OCI-LY7 (cell line): ENCODE data around the gene LRRFIP1. TPM values are rescaled to one million over a fixed set of nuclear protein-coding genes. Genes with fewer than 3 reads are reported as not detected.

Experiments used
- BruUV-seq: library from RNA; stranded (reverse); fragments of 400-500 nt; replicated peaks from 2 replicates; lab custom pipeline; 2021; lab: Mats Ljungman, UMichigan
- CTCF ChIA-PET: fragments of 300-600 bp; sonication (Branson Sonifier 250); formaldehyde crosslinking; loops from one replicate; lab custom pipeline; 2022; ENCODE audit warnings: antibody characterized with exemption; ENCODE audit not compliant: unreplicated experiment; lab: Charles Lee
- POLR2A ChIA-PET: fragments of 300-600 bp; sonication (Branson Sonifier 250); formaldehyde crosslinking; loops from one replicate; lab custom pipeline; 2022; ENCODE audit warnings: antibody characterized with exemption; lab: Charles Lee
- DNase-seq: peaks from one replicate; pipeline ENCODE4 v3.0.0-alpha.2; 2015; ENCODE audit warnings: low spot score
- H2AFZ ChIP-seq: fragments of 200-600 bp; sonication (generic), shearing (Covaris generic); 2 replicates; pipeline ENCODE4 v1.6.1; 2014; ENCODE audit warnings: mild to moderate bottlenecking, antibody characterized with exemption, low read length, moderate library complexity
- H3K27ac ChIP-seq: fragments of 200-600 bp; sonication (generic); 2 replicates; pipeline ENCODE4 v1.5.1; 2014; ENCODE audit warnings: mixed run types, low read depth, mild to moderate bottlenecking, moderate library complexity, low read length, inconsistent platforms; ENCODE audit not compliant: poor library complexity, severe bottlenecking
- H3K36me3 ChIP-seq: fragments of 200-600 bp; sonication (generic); 2 replicates; pipeline ENCODE4 v1.6.1; 2014; ENCODE audit warnings: mild to moderate bottlenecking, antibody characterized with exemption, low read length, moderate library complexity, mixed read lengths; ENCODE audit not compliant: insufficient read depth
- H3K4me1 ChIP-seq: fragments of 200-600 bp; sonication (generic); 2 replicates; pipeline ENCODE4 v1.5.1; 2014; ENCODE audit warnings: mild to moderate bottlenecking, low read length; ENCODE audit not compliant: insufficient read depth, poor library complexity, severe bottlenecking
- H3K4me2 ChIP-seq: fragments of 200-600 bp; sonication (generic); 2 replicates; pipeline ENCODE4 v1.6.1; 2014; ENCODE audit warnings: mild to moderate bottlenecking, low read length
- H3K4me3 ChIP-seq: fragments of 200-600 bp; sonication (generic); 2 replicates; pipeline ENCODE4 v1.5.1; 2014; ENCODE audit warnings: mild to moderate bottlenecking, low read depth, low read length; ENCODE audit not compliant: poor library complexity, severe bottlenecking
- H3K79me2 ChIP-seq: fragments of 200-600 bp; sonication (generic); 2 replicates; pipeline ENCODE4 v1.6.1; 2016; ENCODE audit warnings: low read depth, mild to moderate bottlenecking, low read length, moderate library complexity, mixed read lengths; ENCODE audit not compliant: insufficient read depth
- H3K9me2 ChIP-seq: fragments of 200-600 bp; sonication (generic); 2 replicates; pipeline ENCODE4 v1.6.1; 2016; ENCODE audit warnings: mild to moderate bottlenecking, low read length, mixed read lengths; ENCODE audit not compliant: insufficient read depth
- H3K9me3 ChIP-seq: fragments of 200-600 bp; sonication (generic); 2 replicates; pipeline ENCODE4 v1.6.1; 2014; ENCODE audit warnings: mild to moderate bottlenecking, mixed run types, low read length, mixed read lengths
- H4K20me1 ChIP-seq: fragments of 200-600 bp; sonication (generic); 2 replicates; pipeline ENCODE4 v1.6.1; 2014; ENCODE audit warnings: mild to moderate bottlenecking, antibody characterized with exemption, low read length, moderate library complexity, mixed read lengths; ENCODE audit not compliant: insufficient read depth
- EZH2phosphoT487 ChIP-seq: fragments of 200-600 bp; sonication (generic); IDR thresholded peaks from 2 replicates; pipeline ENCODE4 v1.6.1; 2018; ENCODE audit warnings: low read depth, borderline replicate concordance, mild to moderate bottlenecking, mixed run types, antibody characterized with exemption, low read length, moderate library complexity, mixed read lengths
- intact Hi-C: fragments of 100-400 bp; cut with micrococcal nuclease; formaldehyde crosslinking; loops from one replicate; pipeline ENCODE4 v1.10.0; 2022; ENCODE audit not compliant: unreplicated experiment
- total RNA-seq, 2 experiments: library from RNA; depleted of rRNA in 1 of 2; stranded (reverse); fragments of >200 nt in 1 of 2; shearing (Covaris generic) in 1 of 2; gene quantifications; 2 replicates each; pipeline ENCODE4 v1.2.3, GENCODE V29; 2014 to 2022
- TF ChIP-seq, protein P1 (sequence below): fragments of 200-600 bp; sonication (generic); conservative IDR thresholded peaks from 2 replicates; pipeline ENCODE4 v1.5.1; 2014; ENCODE audit warnings: mild to moderate bottlenecking, antibody characterized with exemption, low read length, moderate library complexity, mixed read lengths

The LRRFIP1 gene
- total RNA-seq, 2 experiments from 2014 or later: 95.7 to 216 TPM

DNA sequence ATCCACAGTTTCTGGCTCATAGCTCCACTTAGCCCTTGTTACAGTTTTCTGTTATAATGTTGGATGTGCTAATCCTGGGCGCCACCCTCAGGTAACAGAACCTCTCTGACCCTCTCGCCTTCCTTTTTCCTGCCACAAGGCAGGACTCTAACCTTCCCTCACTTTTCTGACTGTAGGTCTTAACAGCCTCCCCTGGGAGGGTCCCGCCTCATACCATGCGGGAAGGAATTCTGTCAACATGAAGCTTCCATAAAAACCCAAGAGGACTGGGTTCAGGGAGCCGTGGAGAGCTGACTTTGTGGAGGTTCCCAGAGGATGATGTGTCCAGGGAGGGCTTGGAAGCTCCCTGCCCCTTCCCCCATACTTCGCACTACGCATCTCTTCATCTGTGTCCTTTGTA lies 25.0 kb upstream of the LRRFIP1 start:
- H3K4me3 ChIP-seq: no peak overlapping the region
- no peaks in the 10 kb centered on the region for H3K9me2 ChIP-seq
- no peaks in the 10 kb centered on the region for H4K20me1 ChIP-seq
- intact Hi-C loops: no loop called here
- no peaks in the 10 kb centered on the region for H3K79me2 ChIP-seq
- H3K36me3 ChIP-seq: no peaks in the 10 kb centered on the region
- H3K9me3 ChIP-seq: no peaks in the 10 kb centered on the region
- peaks cover 14% of the 10 kb centered on the region for H3K4me1 ChIP-seq
- H2AFZ ChIP-seq: no peak overlapping the region
- H3K4me2 ChIP-seq: no peak overlapping the region
- CTCF ChIA-PET: no interaction called here
- TF ChIP-seq, protein P1, sequence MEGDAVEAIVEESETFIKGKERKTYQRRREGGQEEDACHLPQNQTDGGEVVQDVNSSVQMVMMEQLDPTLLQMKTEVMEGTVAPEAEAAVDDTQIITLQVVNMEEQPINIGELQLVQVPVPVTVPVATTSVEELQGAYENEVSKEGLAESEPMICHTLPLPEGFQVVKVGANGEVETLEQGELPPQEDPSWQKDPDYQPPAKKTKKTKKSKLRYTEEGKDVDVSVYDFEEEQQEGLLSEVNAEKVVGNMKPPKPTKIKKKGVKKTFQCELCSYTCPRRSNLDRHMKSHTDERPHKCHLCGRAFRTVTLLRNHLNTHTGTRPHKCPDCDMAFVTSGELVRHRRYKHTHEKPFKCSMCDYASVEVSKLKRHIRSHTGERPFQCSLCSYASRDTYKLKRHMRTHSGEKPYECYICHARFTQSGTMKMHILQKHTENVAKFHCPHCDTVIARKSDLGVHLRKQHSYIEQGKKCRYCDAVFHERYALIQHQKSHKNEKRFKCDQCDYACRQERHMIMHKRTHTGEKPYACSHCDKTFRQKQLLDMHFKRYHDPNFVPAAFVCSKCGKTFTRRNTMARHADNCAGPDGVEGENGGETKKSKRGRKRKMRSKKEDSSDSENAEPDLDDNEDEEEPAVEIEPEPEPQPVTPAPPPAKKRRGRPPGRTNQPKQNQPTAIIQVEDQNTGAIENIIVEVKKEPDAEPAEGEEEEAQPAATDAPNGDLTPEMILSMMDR: no peak
- TF ChIP-seq EZH2phosphoT487: no peak
- no TSS peak for BruUV-seq
- no peak overlapping the region for H3K27ac ChIP-seq
- DNase-seq: no peak
- POLR2A ChIA-PET: interaction anchor here (1.5 kb wide), 1 partner anchor 32 kb away, joined by 3 read pairs; no protein-coding TSS in a partner anchor

GRCh38 chr2:237603049-237603717 lies 24.2 kb upstream of the LRRFIP1 start:
- Histone ChIP-seq H3K36me3 (no peaks in the 10 kb centered on the region), H3K4me2 (no peak overlapping the region), H2AFZ (peak overlapping the region; percentile 41; the same call in 1 of the 2 replicates), H3K9me3 (no peaks in the 10 kb centered on the region), H3K27ac (no peak overlapping the region), H3K4me1 (peaks cover 14% of the 10 kb centered on the region), H3K79me2 (no peaks in the 10 kb centered on the region), H3K9me2 (no peaks in the 10 kb centered on the region), H4K20me1 (no peaks in the 10 kb centered on the region), H3K4me3 (no peak overlapping the region)
- DNase-seq: no peak
- POLR2A ChIA-PET: interaction anchor here (1.5 kb wide), 1 partner anchor 31 kb away, joined by 3 read pairs; no protein-coding TSS in a partner anchor
- intact Hi-C loops: no loop called here
- TF ChIP-seq, protein P1: no peak
- no peak for TF ChIP-seq EZH2phosphoT487
- CTCF ChIA-PET: no interaction called here
- BruUV-seq: no TSS peak
